BE2C (cell line): ENCODE results near the gene GLI1.
"Not testable (repeated sequence)": the region's sequence is repeated elsewhere in the genome, so short reads cannot be mapped to it uniquely, and the experiment has no call there.

ENCODE experiments used
- DNase-seq: peaks from one replicate; pipeline ENCODE4 v3.0.0-alpha.2; 2020
- H3K27me3 ChIP-seq: fragments of 250-450 bp; sonication (Bioruptor Pico); 2 replicates; pipeline ENCODE4 v1.5.1; 2020; ENCODE audit warnings: mild to moderate bottlenecking
- H3K36me3 ChIP-seq: fragments of 250-450 bp; sonication (Bioruptor Pico); 2 replicates; pipeline ENCODE4 v1.5.1; 2020; ENCODE audit warnings: mild to moderate bottlenecking
- H3K4me1 ChIP-seq: fragments of 250-450 bp; sonication (Bioruptor Pico); 2 replicates; pipeline ENCODE4 v1.5.1; 2020
- H3K4me3 ChIP-seq: 2 replicates; pipeline ENCODE4 v1.5.1; 2011; ENCODE audit warnings: low read depth, low read length
- H3K9me3 ChIP-seq: fragments of 250-450 bp; sonication (Bioruptor Pico); 2 replicates; pipeline ENCODE4 v1.5.1; 2020
- CTCF ChIP-seq: IDR thresholded peaks from 2 replicates; pipeline ENCODE4 v1.5.1; 2012; ENCODE audit warnings: mild to moderate bottlenecking, low read depth, low read length

The GLI1 gene

GRCh38 chr12:57439762-57440266, 19.8 kb upstream of the GLI1 start:
- no peak for TF ChIP-seq CTCF
- no peaks in the 10 kb centered on the region for H3K9me3 ChIP-seq
- no peaks in the 10 kb centered on the region for H3K4me1 ChIP-seq
- no peak for DNase-seq
- H3K4me3 ChIP-seq = no peak overlapping the region
- no peaks in the 10 kb centered on the region for H3K27me3 ChIP-seq
- H3K36me3 ChIP-seq = no peaks in the 10 kb centered on the region

- not testable (repeated sequence) for H3K36me3 ChIP-seq, H3K9me3 ChIP-seq
Measured at GRCh38 chr12:57441393-57441792, 18.2 kb upstream of the GLI1 start.

GRCh38 chr12:57441846-57442427, 17.6 kb upstream of the GLI1 start:
- Histone ChIP-seq H3K27me3 (no peaks in the 10 kb centered on the region), H3K9me3 (no peaks in the 10 kb centered on the region), H3K4me1 (no peaks in the 10 kb centered on the region), H3K36me3 (no peaks in the 10 kb centered on the region), H3K4me3 (no peak overlapping the region)
- no peak for DNase-seq
- no peak for TF ChIP-seq CTCF

More at GRCh38 chr12:57441393-57441792, 18.2 kb upstream of the GLI1 start:
- not testable (repeated sequence) for DNase-seq, H3K4me1 ChIP-seq, H3K27me3 ChIP-seq, H3K4me3 ChIP-seq

DNA sequence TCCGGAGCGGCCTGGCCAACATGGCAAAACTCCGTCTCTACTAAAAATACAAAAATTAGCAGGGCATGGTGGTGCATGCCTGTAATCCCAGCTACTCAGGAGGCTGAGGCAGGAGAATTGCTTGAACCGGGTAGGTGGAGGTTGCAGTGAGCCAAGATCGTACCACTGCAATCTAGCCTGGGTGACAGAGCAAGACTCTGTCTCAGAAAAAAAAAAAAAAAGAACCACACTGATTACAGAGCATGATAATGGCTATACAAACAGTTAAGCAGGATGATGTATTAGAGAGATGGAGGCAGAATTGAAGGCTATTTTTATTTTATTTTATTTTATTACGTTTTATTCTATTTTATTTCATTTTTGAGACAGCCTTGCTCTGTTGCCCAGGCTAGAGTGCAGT, 15.2 kb upstream of the GLI1 start:
- H3K36me3 ChIP-seq, H3K4me1 ChIP-seq, H3K27me3 ChIP-seq, H3K4me3 ChIP-seq, H3K9me3 ChIP-seq, DNase-seq: not testable (repeated sequence)

GRCh38 chr12:57444744-57445143, 14.8 kb upstream of the GLI1 start:
- no peak overlapping the region for H3K4me3 ChIP-seq
- TF ChIP-seq CTCF = no peak
- DNase-seq = no peak
- H3K36me3 ChIP-seq = no peaks in the 10 kb centered on the region
- H3K27me3 ChIP-seq = no peaks in the 10 kb centered on the region
- no peaks in the 10 kb centered on the region for H3K9me3 ChIP-seq
- no peaks in the 10 kb centered on the region for H3K4me1 ChIP-seq

DNA sequence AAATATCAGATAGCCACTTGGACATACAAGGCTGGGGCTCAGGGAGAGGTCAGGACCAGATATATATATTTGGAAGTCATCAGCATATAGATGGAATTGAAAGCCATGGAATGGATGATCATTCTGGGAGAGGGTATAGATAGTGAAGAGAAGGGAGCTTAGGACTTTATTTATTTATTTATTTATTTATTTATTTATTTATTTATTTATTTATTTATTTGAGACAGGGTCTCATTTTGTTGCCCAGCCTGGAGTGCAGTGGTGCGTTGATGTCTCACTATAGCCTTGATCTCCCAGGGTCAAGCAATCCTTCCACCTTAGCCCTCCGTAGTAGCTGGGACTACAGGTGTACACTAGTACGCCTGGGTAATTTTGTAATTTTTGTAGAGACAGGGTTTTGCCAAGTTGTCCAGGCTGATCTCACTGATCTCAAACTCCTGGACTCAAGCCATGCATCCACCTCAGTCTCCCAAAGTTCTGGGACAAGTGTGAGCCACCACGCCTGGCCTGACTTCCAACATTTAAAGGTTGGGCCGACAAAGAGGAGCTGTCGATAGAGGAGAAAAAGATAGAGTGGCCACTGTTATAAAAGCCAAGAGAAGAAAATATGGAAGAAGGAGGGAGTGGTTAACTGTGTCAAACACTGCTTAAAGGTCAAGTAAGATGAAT, 13.2 kb upstream of the GLI1 start:
- Histone ChIP-seq H3K36me3 (no peaks in the 10 kb centered on the region), H3K27me3 (no peaks in the 10 kb centered on the region), H3K4me1 (no peaks in the 10 kb centered on the region), H3K4me3 (no peak overlapping the region), H3K9me3 (no peaks in the 10 kb centered on the region)
- DNase-seq = no peak
- no peak for TF ChIP-seq CTCF

DNA sequence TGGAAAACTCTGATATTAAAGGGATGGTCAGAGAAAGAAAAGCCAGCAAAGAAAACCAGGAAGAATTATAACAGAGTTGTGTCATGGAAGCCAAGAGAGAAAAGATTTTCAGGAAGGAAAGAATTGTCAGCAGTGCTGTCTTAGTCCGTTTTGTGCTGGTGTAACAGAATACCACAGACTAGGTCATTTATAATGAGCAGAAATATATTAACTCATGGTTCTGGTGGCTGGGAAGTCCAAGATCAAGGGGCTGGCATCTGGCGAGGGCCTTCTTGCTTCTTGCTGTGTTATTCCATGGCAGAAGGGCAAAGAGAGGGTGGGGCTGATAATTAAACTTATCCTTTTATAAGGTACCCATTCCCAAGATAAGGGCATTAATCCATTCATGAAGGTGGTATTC, 10.9 kb upstream of the GLI1 start:
- no peak for TF ChIP-seq CTCF
- H3K9me3 ChIP-seq = no peaks in the 10 kb centered on the region
- no peak overlapping the region for H3K4me3 ChIP-seq
- no peak for DNase-seq
- H3K27me3 ChIP-seq = no peaks in the 10 kb centered on the region
- no peaks in the 10 kb centered on the region for H3K36me3 ChIP-seq
- H3K4me1 ChIP-seq = 0 out of 2 replicates have a peak, but pooled peaks cover 2% of the 10 kb centered on the region
